NT2/D1 (cell line): ENCODE measurements around the gene VSIG10L.

Experiments
- DNase-seq: peaks from one replicate; pipeline ENCODE4 v3.0.0-alpha.2; 2011; ENCODE audit warnings: low read depth, low spot score
- H3K27me3 ChIP-seq: 2 replicates; pipeline ENCODE4 v1.6.0; 2011; ENCODE audit warnings: mild to moderate bottlenecking; ENCODE audit not compliant: insufficient read length, insufficient read depth
- H3K36me3 ChIP-seq: 2 replicates; pipeline ENCODE4 v1.6.1; 2011; ENCODE audit warnings: mild to moderate bottlenecking, low read length, mixed read lengths; ENCODE audit not compliant: insufficient read depth, insufficient read length
- H3K4me1 ChIP-seq: 2 replicates; pipeline ENCODE4 v1.5.1; 2011; ENCODE audit not compliant: insufficient read depth, insufficient read length
- H3K4me3 ChIP-seq: 2 replicates; pipeline ENCODE4 v1.5.1; 2011; ENCODE audit warnings: low read depth; ENCODE audit not compliant: insufficient read length
- H3K9ac ChIP-seq: 2 replicates; pipeline ENCODE4 v1.6.0; 2011; ENCODE audit warnings: low read depth; ENCODE audit not compliant: insufficient read length
- H3K9me3 ChIP-seq: 2 replicates; pipeline ENCODE4 v1.5.1; 2011; ENCODE audit warnings: mild to moderate bottlenecking, low read length; ENCODE audit not compliant: insufficient read depth
- SUZ12 ChIP-seq: IDR thresholded peaks from 2 replicates; pipeline ENCODE4 v1.6.1; 2011; ENCODE audit not compliant: insufficient read length, insufficient read depth; ENCODE audit errors: extremely low read depth
- YY1 ChIP-seq: IDR thresholded peaks from 2 replicates; pipeline ENCODE4 v1.6.1; 2011; ENCODE audit not compliant: insufficient read length, insufficient read depth
- ZNF274 ChIP-seq: IDR thresholded peaks from 2 replicates; pipeline ENCODE4 v1.6.1; 2011; ENCODE audit warnings: mild to moderate bottlenecking, low read depth, low read length

Gene VSIG10L

GRCh38 chr19:51352783-51353360 is 10.9 kb upstream of the VSIG10L start:
- Histone ChIP-seq H3K4me3 (no peak overlapping the region), H3K36me3 (peaks cover 15% of the 10 kb centered on the region), H3K9me3 (no peaks in the 10 kb centered on the region), H3K27me3 (no peaks in the 10 kb centered on the region), H3K9ac (no peak overlapping the region), H3K4me1 (peaks cover 5% of the 10 kb centered on the region)
- no peak for DNase-seq
- no peak for TF ChIP-seq YY1
- no peak for TF ChIP-seq SUZ12
- TF ChIP-seq ZNF274, result no peak

- Histone ChIP-seq H3K4me1 (peaks cover 5% of the 10 kb centered on the region), H3K27me3 (no peaks in the 10 kb centered on the region), H3K9ac (no peak overlapping the region), H3K9me3 (no peaks in the 10 kb centered on the region), H3K36me3 (peaks cover 26% of the 10 kb centered on the region), H3K4me3 (no peak overlapping the region)
- DNase-seq, result no peak
- TF ChIP-seq SUZ12, result no peak
- TF ChIP-seq ZNF274, result no peak
- no peak for TF ChIP-seq YY1
These were observed 9.5 kb upstream of the VSIG10L start for GRCh38 chr19:51351266-51351990.

- H3K9me3 ChIP-seq, result no peaks in the 10 kb centered on the region
- peaks cover 5% of the 10 kb centered on the region for H3K4me1 ChIP-seq
- H3K9ac ChIP-seq, result no peak overlapping the region
- H3K4me3 ChIP-seq, result no peak overlapping the region
- DNase-seq, result no peak
- no peaks in the 10 kb centered on the region for H3K27me3 ChIP-seq
- peaks cover 32% of the 10 kb centered on the region for H3K36me3 ChIP-seq
- TF ChIP-seq YY1 (no peak), ZNF274 (no peak), SUZ12 (no peak)
These were observed 5.4 kb upstream of the VSIG10L start for GRCh38 chr19:51347209-51347928.

GRCh38 chr19:51346742-51347141 is 4.8 kb upstream of the VSIG10L start:
- Histone ChIP-seq H3K4me1 (peaks cover 8% of the 10 kb centered on the region), H3K36me3 (peaks cover 29% of the 10 kb centered on the region), H3K9me3 (no peaks in the 10 kb centered on the region), H3K9ac (no peak overlapping the region), H3K4me3 (no peak overlapping the region), H3K27me3 (no peaks in the 10 kb centered on the region)
- no peak for TF ChIP-seq SUZ12
- TF ChIP-seq YY1, result no peak
- no peak for TF ChIP-seq ZNF274
- no peak for DNase-seq

- peaks cover 20% of the 10 kb centered on the region for H3K36me3 ChIP-seq
These were observed 3.2 kb upstream of the VSIG10L start for GRCh38 chr19:51345076-51345620.

GRCh38 chr19:51342631-51343569 is 961 bp upstream of the VSIG10L start:
- TF ChIP-seq YY1, result no peak
- TF ChIP-seq ZNF274, result no peak
- TF ChIP-seq SUZ12, result no peak
- DNase-seq, result no peak
- Histone ChIP-seq H3K4me3 (no peak overlapping the region), H3K9me3 (no peaks in the 10 kb centered on the region), H3K9ac (no peak overlapping the region), H3K27me3 (peaks cover 5% of the 10 kb centered on the region), H3K4me1 (peaks cover 10% of the 10 kb centered on the region), H3K36me3 (peaks cover 20% of the 10 kb centered on the region)

More at GRCh38 chr19:51345076-51345620, 3.2 kb upstream of the VSIG10L start:
- H3K4me3 ChIP-seq, result no peak overlapping the region
- H3K9me3 ChIP-seq, result no peaks in the 10 kb centered on the region
- DNase-seq, result no peak
- H3K27me3 ChIP-seq, result peaks cover 5% of the 10 kb centered on the region
- H3K4me1 ChIP-seq, result peaks cover 10% of the 10 kb centered on the region
- no peak for TF ChIP-seq YY1
- TF ChIP-seq SUZ12, result no peak
- no peak for TF ChIP-seq ZNF274
- H3K9ac ChIP-seq, result no peak overlapping the region
